Measurements from ENCODE around the gene TRERF1.

Gene TRERF1

DNA sequence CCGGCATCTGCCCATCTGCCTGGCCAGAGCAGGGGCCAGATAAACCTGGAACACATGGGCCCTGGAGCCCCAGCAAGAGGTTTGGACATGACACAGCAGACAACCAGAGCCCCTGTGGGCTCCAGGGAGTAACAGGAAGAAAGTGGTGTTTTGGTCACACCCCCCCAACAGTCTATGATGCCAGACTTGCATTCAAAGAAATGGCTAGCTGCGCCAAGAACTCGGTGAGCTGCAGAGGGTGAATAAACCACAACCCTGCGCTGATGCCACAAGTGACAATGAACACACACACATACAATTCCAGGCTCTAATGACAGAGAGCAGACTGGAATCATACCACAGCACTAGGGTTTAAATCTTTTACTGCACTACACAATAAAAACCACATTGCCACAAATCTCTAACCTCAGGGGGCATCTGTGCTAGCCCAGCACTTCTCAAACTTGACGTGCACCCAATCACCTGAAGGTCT, 34.0 kb downstream of the TRERF1 start:
- H3K4me1 Mint-ChIP-seq = peaks cover 23% of the 10 kb centered on the region

DNA sequence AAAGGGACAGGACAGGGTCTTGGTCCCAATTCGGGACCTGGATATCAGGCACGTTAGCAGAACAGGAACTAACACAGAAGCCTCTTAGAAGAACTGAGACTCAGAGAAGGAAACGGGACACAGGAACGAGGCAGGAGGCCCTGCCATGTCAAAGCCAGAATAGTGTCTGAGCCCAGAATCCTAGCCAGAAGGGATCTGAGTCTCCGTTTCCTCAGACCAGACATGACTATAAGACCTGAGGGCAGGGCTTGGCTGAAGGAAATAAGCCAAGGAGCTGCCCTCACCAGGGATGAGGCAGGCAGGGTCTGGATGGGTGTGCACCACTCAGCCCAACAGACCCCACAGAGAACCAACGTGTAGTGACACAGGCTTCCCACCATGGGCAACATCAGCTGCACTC, 40.3 kb downstream of the TRERF1 start:
- Mint-ChIP-seq H3K36me3 (ENCODE audit: low read depth) (peaks cover 3% of the 10 kb centered on the region), H3K4me1 (peaks cover 9% of the 10 kb centered on the region), H3K4me3 (no peak overlapping the region), H3K27ac (no peak overlapping the region), H3K9me3 (no peaks in the 10 kb centered on the region), H3K27me3 (ENCODE audit: low read depth) (no peaks in the 10 kb centered on the region)
- TF ChIP-seq, protein P1, sequence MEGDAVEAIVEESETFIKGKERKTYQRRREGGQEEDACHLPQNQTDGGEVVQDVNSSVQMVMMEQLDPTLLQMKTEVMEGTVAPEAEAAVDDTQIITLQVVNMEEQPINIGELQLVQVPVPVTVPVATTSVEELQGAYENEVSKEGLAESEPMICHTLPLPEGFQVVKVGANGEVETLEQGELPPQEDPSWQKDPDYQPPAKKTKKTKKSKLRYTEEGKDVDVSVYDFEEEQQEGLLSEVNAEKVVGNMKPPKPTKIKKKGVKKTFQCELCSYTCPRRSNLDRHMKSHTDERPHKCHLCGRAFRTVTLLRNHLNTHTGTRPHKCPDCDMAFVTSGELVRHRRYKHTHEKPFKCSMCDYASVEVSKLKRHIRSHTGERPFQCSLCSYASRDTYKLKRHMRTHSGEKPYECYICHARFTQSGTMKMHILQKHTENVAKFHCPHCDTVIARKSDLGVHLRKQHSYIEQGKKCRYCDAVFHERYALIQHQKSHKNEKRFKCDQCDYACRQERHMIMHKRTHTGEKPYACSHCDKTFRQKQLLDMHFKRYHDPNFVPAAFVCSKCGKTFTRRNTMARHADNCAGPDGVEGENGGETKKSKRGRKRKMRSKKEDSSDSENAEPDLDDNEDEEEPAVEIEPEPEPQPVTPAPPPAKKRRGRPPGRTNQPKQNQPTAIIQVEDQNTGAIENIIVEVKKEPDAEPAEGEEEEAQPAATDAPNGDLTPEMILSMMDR (IDR thresholded peaks at IDR 0.05; ENCODE audit: unreplicated experiment in 3 of 3) = no peak

More for the DNA sequence above, 34.0 kb downstream of the TRERF1 start:
- Mint-ChIP-seq H3K36me3 (ENCODE audit: low read depth) (peaks cover 3% of the 10 kb centered on the region), H3K27me3 (ENCODE audit: low read depth) (no peaks in the 10 kb centered on the region), H3K27ac (no peak overlapping the region), H3K4me3 (no peak overlapping the region), H3K9me3 (no peaks in the 10 kb centered on the region)
- TF ChIP-seq, protein P1 (IDR thresholded peaks at IDR 0.05; ENCODE audit: unreplicated experiment in 3 of 3) = no peak

DNA sequence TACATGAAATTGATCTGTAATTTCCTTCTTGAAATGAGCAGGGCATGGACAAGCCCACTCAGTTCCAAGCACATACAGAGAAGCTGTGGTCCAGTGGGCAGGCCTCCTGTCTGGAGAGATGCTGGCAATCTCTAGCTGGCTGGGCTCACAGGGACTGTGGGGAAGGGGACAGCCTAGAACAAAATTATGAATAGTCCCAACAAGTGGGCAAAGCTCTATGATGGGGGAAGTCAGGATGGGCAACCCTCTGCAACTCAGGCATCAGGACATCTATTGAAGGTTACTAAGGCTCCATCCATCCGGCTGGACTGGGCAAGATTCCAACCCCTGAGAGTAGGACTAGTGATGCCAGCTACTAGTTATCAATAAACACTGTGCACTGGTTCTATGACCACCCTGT, 40.9 kb downstream of the TRERF1 start:
- H3K4me1 Mint-ChIP-seq = peaks cover 9% of the 10 kb centered on the region
- no peak overlapping the region for H3K27ac Mint-ChIP-seq
- peaks cover 3% of the 10 kb centered on the region for H3K36me3 Mint-ChIP-seq (ENCODE audit: low read depth)
- no peaks in the 10 kb centered on the region for H3K9me3 Mint-ChIP-seq
- H3K4me3 Mint-ChIP-seq = no peak overlapping the region
- H3K27me3 Mint-ChIP-seq (ENCODE audit: low read depth) = no peaks in the 10 kb centered on the region
- TF ChIP-seq, protein P1 (IDR thresholded peaks at IDR 0.05; ENCODE audit: unreplicated experiment in 3 of 3) = no peak

DNA sequence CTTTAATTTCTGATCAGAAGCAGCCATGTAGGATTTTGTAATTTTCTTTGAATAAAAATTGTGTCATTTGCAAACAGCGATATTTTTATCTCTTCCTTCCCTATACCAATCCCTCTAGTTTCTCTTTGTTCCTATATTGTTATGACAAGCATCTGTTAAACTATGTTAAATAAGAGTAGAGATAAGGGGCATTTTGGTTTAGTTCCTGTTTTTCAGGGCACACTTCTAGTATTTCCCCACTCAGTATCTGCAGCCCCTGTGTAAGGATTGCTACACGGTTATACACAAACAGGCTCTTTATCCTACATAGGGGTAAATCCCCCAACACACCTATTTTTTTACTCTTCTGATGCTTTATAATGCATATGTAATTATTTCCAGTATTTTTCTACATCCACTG, 42.1 kb downstream of the TRERF1 start:
- H3K4me1 Mint-ChIP-seq = peaks cover 16% of the 10 kb centered on the region
- H3K9me3 Mint-ChIP-seq = no peaks in the 10 kb centered on the region
- H3K27me3 Mint-ChIP-seq (ENCODE audit: low read depth) = no peaks in the 10 kb centered on the region
- H3K36me3 Mint-ChIP-seq (ENCODE audit: low read depth) = peaks cover 3% of the 10 kb centered on the region
- TF ChIP-seq, protein P1 (IDR thresholded peaks at IDR 0.05; ENCODE audit: unreplicated experiment in 3 of 3) = no peak
- no peak overlapping the region for H3K27ac Mint-ChIP-seq
- no peak overlapping the region for H3K4me3 Mint-ChIP-seq

DNA sequence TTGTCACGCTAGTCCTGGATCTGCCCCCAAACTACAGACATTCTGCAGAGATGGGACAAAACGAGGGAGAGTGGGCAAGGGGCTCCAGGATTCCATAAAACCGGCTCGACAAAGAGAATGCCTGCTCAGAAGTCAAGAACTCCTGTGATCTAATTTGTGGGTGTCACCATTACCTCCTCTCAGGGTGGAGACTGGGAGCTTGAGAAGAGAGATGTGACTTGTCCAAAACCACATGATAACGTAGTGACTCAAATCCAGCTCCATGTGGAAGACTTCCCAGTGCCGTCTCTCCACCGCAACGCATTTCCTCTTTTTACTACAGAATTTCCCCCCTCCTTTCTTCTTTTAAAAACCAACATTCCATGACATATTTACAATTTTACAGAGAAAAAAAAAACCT, 44.3 kb downstream of the TRERF1 start:
- Mint-ChIP-seq H3K4me1 (peaks cover 23% of the 10 kb centered on the region), H3K27ac (no peak overlapping the region), H3K27me3 (ENCODE audit: low read depth) (no peaks in the 10 kb centered on the region), H3K4me3 (no peak overlapping the region), H3K9me3 (no peaks in the 10 kb centered on the region), H3K36me3 (ENCODE audit: low read depth) (no peaks in the 10 kb centered on the region)
- TF ChIP-seq, protein P1 (IDR thresholded peaks at IDR 0.05; ENCODE audit: unreplicated experiment in 3 of 3) = no peak

Measured in nephron (organoid).